ENCODE measurements around the gene EFNA4.

DNA sequence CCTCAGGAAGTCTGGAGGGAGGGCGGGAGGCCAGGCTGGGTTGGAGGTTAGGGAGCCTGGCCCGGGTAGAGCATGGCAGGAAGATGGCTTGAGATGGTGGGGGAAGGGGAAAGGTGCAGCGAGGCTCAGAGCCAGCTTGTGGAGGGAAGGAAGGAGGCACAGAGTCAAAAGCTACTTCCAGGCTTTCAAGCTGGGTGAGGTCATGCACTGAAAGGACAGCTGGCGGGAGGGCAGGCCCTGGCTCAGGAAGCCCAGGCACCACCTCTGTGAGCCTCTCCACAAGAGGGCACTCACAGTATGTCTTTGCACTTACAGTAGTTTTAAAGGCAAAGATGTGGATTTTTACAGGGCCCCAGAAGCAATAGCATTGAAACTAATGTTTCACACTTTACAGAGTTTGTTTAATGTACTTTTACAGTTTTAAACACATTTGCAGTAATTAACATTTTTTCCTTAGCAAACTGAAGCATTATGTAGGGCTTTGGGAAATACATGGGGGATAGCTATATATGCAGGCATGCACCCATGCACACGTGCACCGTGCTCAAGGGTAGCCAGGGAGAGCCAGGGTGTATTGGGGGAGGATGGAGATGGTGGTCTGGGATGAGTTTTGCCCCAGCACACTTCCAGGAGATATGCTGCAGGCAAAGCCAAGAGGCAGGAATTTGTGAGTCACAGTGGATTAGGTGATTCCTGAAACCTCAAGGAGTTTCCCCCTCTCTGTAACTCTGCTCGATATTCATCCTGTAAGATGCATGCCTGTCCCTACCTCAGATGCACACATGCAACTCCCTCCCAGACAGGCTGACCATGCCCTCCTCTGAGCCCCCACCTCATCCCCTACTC, 18.5 kb upstream of the EFNA4 start:
- TF ChIP-seq, protein P1, sequence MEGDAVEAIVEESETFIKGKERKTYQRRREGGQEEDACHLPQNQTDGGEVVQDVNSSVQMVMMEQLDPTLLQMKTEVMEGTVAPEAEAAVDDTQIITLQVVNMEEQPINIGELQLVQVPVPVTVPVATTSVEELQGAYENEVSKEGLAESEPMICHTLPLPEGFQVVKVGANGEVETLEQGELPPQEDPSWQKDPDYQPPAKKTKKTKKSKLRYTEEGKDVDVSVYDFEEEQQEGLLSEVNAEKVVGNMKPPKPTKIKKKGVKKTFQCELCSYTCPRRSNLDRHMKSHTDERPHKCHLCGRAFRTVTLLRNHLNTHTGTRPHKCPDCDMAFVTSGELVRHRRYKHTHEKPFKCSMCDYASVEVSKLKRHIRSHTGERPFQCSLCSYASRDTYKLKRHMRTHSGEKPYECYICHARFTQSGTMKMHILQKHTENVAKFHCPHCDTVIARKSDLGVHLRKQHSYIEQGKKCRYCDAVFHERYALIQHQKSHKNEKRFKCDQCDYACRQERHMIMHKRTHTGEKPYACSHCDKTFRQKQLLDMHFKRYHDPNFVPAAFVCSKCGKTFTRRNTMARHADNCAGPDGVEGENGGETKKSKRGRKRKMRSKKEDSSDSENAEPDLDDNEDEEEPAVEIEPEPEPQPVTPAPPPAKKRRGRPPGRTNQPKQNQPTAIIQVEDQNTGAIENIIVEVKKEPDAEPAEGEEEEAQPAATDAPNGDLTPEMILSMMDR (IDR thresholded peaks at IDR 0.05), result peak; percentile 67 to 84 (median 80)
- TF ChIP-seq POLR2A (IDR thresholded peaks at IDR 0.05) (no peak), EP300 (IDR thresholded peaks at IDR 0.05) (no peak), POLR2AphosphoS5 (IDR thresholded peaks at IDR 0.05) (no peak)
